T-helper 22 cell (primary cell): Measurements from ENCODE around the gene CABP7.

Source experiments
- DNase-seq: peaks from one replicate; pipeline ENCODE4 v3.0.0-alpha.2; 2020; ENCODE audit warnings: low read depth

Gene CABP7

GRCh38 chr22:29722587-29722986 is 2.8 kb downstream of the CABP7 start:
- no peak for DNase-seq

DNA sequence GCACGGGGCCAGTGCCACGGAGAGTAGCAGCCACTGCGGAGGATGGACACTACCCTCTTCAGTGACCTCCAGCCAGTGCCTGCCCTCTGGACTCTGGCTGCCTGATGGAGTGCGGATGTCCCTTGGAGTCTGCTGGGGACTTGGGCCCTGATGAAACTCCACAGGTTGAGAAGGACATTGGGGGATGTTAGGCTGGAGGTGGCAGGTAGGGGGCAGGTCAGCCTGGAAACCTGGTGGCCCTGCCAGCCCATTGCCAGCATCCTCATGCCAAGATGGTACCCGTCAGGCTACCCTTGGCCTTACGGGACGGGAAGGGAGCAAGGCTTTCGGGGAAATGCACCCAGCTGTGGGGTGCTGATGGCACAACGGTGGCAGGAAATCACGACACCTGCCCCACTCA is 4.0 kb downstream of the CABP7 start:
- DNase-seq: no peak

GRCh38 chr22:29724843-29725242 is 5.0 kb downstream of the CABP7 start:
- no peak for DNase-seq

DNA sequence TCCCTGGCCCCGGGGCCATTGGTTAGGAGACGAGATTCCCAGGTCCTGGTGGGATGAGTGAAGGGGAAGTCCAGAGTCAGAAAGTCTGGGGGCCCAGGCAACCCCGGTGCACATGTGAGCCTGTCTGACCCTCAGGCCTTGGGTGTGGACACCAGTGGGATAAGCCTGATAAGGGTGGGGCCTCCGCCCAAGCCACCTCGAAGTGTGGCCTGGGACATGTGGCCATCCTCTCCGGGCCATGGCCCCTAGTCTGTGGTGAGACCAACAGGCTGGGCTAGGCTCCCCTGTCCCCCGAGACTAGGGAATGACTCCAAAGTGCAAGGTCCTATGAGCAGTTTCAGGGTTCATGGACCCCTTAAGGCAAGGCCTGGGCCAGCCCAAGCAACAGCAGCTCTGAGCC is 6.3 kb downstream of the CABP7 start:
- no peak for DNase-seq

- DNase-seq: no peak
Observed at GRCh38 chr22:29726512-29727130, 6.8 kb downstream of the CABP7 start.

DNA sequence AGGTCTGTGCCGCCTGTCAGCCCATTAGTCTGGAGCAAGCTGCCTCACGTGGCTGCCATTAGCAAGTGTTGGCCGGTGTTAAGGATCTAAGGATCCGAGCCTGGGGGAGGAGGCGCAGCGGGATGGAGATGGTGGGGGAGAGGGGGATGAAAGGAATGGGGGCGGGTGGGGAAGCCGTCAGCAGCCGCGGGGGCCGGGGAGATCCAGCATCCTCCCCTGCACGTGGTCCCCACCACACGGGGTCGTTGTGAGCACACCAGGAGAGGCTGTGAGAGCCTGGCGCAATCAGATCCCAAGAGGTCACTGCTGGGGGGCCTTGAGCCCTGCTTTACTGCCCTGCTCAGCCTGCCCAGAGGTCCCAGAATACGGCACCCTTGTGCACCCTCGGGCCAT is 7.3 kb downstream of the CABP7 start:
- DNase-seq: no peak

DNA sequence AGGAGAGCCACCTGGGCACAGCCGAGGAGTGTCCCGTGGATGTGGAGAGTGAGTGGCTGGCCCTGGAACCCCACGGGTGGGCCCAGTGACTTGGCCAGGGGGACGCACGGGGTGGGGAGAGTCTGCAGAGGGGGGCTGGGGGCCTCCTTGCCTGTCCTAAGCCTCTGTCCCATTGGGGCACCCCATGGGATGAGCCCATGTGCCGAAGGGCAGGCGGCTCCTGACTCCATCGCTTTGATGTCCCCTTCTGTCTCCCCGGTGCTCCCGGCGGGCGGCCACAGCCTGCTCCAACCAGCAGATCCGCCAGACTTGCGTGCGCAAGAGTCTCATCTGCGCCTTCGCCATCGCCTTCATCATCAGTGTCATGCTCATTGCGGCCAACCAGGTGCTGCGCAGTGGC is 9.4 kb downstream of the CABP7 start:
- no peak for DNase-seq

- no peak for DNase-seq
Observed at GRCh38 chr22:29731058-29731850, 11.5 kb downstream of the CABP7 start.

- DNase-seq: no peak
Observed at GRCh38 chr22:29732883-29733282, 13.1 kb downstream of the CABP7 start.

DNA sequence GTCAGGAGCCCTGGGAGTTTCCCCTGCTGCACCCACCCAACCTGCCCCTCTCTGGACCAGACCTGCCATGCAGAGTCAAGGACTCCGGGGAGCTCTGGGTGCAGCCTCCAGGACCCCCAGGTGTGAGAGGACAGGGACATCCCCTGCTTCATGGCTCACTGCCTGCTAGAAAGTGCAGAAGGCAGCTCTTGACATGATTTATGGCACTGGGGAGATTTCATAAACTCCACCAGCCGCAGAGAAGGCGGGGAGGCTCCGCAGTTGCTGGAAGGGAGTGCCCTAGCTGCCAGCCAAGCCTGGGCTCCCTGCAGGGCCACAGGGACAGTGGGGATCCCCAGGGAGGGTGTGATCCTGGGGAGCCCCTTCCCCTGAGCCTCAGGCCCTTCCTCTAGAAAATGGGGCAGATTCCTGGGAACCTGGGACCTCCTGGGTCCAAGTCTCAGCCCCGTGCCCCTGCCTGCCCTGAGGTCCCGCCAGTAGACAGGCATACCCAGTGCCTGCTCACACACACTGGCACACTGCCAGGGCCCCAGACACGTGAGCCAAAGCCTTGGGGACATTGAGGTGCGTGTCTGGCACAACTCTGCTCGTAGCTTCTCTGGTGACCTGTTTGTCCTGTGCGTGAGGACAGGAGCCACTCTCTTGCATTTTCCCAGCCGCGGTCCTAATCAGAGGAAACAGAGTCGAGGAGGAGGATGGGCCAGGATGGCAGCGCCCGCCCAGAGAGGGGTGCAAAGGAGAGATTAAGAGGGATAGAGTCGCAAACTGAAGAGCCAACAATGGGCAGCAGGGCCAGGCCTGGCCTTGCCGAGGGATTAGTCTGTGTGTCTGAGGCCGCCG is 13.8 kb downstream of the CABP7 start:
- DNase-seq: no peak

- DNase-seq: no peak
Observed at GRCh38 chr22:29734406-29734805, 14.6 kb downstream of the CABP7 start.

DNA sequence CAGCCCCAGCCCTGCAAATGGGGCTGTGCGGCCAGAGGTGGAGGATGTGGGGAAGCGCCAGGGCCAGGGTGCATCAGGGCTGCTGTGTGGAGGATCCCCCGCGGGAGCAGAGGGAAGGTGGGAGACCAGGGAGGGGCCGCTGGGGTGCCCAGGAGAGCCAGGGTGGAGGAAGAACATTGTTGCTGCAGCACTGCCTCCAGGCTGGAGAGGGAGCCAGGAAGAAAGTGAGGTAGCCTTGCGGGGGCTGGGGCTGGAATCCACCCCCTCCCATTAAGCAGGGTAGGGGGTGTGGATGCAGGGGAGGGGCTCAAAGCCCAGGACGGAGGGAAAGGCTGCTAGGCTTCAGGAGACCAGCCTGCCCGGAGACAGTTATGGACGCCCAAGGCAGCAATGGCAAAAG is 15.0 kb downstream of the CABP7 start:
- DNase-seq: no peak

DNA sequence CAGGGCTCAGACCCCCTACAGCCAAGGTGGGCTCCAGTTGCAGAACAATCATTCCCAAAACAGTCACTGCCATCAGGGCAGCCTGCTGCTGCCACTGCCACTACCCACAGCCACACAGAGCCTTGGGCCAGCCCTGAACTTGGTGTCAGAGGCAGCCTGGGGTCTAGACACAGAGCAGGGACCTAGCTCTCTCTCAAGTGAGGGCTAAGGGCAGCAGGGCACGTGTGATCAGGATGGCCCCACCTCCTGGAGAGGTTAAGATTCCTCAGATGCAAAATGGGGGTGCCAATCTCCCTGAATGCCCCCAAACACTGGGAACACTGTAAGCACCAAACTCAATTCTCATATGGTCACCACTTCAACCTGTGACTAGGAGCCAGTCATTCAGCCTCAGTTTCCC is 15.6 kb downstream of the CABP7 start:
- no peak for DNase-seq

- DNase-seq: no peak
Observed at GRCh38 chr22:29737251-29738117, 17.7 kb downstream of the CABP7 start.

- no peak for DNase-seq
Observed at GRCh38 chr22:29738118-29738815, 18.5 kb downstream of the CABP7 start.

DNA sequence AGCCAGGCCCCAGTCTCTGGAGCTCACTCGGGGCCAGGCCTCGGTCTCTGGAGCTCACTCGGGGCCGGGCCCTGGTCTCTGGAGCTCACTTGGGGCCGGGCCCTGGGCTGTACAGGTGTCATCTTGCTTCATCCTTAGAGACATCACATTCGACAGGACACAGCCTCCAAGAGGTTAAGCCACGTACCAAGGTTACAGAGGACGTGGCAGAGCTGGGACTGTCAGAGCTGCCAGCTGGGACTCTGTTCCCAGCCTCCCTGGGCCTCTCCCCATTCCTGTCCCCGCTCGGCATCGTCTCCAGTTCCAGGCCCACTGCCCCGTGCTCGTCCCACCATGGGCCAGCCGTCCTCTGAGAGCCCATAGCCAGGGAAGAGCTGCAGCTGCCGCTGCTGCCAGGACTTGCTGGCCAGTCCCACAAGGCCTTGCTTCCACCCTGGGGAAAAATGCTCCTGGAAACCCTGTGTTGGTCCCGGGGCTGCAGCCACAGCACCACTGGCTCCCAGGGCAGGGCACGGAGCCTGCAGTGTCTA is 19.6 kb downstream of the CABP7 start:
- DNase-seq: no peak

DNA sequence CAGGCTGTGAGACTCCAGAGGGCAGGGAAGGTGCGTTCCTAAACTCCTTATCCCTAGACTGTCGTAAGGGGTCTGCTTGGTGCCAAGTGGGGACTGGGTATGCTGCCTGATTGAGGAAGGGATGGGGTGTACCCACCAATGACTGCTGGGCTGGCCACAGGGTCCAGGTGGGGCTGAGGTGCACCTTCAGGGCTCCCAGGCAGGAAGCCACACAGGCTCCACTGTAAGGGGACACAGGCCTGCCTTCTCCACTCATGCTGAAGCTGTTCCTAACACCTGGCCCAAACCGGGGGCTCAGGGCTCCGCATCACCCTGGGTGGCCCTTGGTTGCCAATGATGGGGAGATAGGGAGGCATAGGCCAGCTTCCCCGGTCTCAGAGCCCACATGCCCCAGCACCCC is 20.4 kb downstream of the CABP7 start:
- no peak for DNase-seq

DNA sequence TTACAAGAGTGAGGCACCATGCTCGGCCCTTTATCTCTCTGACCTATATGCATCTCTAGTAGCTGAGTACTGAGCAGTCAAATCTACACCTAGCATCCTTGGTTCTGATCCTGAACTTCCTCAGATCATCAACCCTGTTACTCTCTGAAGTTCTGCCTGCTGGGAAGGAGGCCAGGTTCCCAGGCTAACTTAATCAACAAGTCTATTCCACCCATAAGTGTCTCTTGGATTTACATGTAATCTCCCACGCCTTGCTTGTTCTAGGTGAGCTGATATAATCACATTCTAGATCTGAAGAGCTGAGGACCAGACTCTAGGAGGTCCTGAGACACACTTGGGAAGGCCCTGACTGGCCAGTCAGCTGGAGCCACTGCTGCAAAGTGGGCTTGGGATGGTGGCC is 22.1 kb downstream of the CABP7 start:
- no peak for DNase-seq

DNA sequence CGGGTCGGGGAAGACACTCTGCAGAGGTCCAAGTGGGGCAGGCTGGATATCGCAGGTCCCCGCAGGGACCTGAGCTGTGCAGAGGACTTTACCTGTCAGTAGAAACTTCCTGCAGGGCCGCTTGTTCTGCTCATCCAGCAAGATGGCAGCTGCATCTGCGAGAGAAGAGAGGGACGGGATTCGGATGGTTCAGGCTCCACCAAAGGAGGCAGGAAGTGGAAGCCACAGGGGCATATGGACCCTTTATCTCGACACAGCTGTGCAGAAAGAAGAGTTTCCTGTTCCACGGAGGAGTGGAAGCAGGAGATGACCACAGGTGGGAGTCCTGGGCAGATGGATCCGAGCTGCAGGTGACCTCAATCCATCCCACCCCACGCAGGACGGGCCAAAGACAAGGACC is 22.5 kb downstream of the CABP7 start:
- no peak for DNase-seq

DNA sequence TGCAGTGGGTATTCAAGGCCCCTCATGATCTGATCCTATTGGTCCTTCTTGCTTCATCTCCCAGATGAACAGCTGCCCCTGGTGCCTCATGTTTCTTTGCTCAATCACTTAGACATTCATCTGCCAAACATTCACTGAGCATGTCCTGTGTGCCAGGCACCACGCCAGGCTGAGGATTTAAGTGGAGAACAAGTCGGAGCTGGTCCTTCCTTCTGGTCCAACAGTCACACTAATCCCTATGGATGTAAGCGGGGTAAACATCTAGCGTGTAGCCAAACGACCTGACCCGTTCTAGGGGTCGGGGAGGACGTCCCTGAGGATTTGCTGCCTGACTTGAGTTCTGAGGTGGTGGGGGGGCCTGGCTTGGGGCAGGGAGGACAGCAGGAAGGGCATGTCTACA is 25.1 kb downstream of the CABP7 start:
- no peak for DNase-seq

GRCh38 chr22:29747832-29748231 is 28.0 kb downstream of the CABP7 start:
- DNase-seq: no peak
